Aorta (tissue), 5 donors: Measurements from ENCODE around the gene ADGRF1. TPM values are rescaled to one million over a fixed set of nuclear protein-coding genes. Genes with fewer than 3 reads are reported as not detected.
A peak's percentile ranks its signal among the peaks of the same experiment; 100 is the strongest.

Experiments used
- ATAC-seq: fragments of 200-7000 bp; cut with Tn5 transposase; one replicate; pipeline ENCODE4 v1.9.1; 2022; ENCODE audit warnings: moderate library complexity; ENCODE audit not compliant: low FRiP score
- DNase-seq, 2 donors: peaks; one replicate each; pipeline ENCODE4 v3.0.0-alpha.2; 2020
- H3K27ac ChIP-seq, 2 donors: one replicate each; pipeline ENCODE4 v1.5.1; 2013; ENCODE audit warnings: low read length in 2 of 2, mild to moderate bottlenecking in 2 of 2, moderate library complexity in 2 of 2, control low read depth in 1 of 2, inconsistent platforms in 1 of 2, low read depth in 1 of 2
- H3K27me3 ChIP-seq, 2 donors: one replicate each; pipeline ENCODE4 v1.6.1; 2013; ENCODE audit warnings: control low read depth in 1 of 2, low read length in 1 of 2, mild to moderate bottlenecking in 1 of 2, moderate library complexity in 1 of 2; ENCODE audit not compliant: insufficient read depth in 2 of 2, control insufficient read depth in 1 of 2
- H3K36me3 ChIP-seq, 2 donors: one replicate each; pipeline ENCODE4 v1.6.1; 2013; ENCODE audit warnings: control low read depth in 1 of 2, low read length in 1 of 2, mild to moderate bottlenecking in 1 of 2; ENCODE audit not compliant: insufficient read depth in 2 of 2, control insufficient read depth in 1 of 2
- H3K4me1 ChIP-seq, 2 donors: one replicate each; pipeline ENCODE4 v1.6.1; 2013; ENCODE audit warnings: low read length in 2 of 2, control low read depth in 1 of 2, mild to moderate bottlenecking in 1 of 2, moderate library complexity in 1 of 2; ENCODE audit not compliant: insufficient read depth in 2 of 2, control insufficient read depth in 1 of 2
- H3K4me3 ChIP-seq, 2 donors: one replicate each; pipeline ENCODE4 v1.5.1; 2013; ENCODE audit warnings: low read length in 2 of 2, control low read depth in 1 of 2, mild to moderate bottlenecking in 1 of 2
- H3K9me3 ChIP-seq: one replicate; pipeline ENCODE4 v1.6.1; 2013; ENCODE audit warnings: mild to moderate bottlenecking, low read length; ENCODE audit not compliant: control insufficient read depth
- WGBS, 2 donors: extraction: QIAGEN DNeasy Blood & Tissue Kit; methylation state at CpG; one replicate each; pipeline ENCODE4 v1.1.7; 2013; 5-methylcytosine and 5-hydroxymethylcytosine counted together
- intact Hi-C, 2 donors: fragments of 100-400 bp; cut with DNase I; formaldehyde crosslinking; loops; one replicate each; pipeline versions ENCODE4 v1.14.2 to v1.15.0; 2022
- polyA plus RNA-seq, 2 donors: library from polyadenylated mRNA; stranded (reverse); fragments of 200-250 nt; gene quantifications; one replicate each; pipeline ENCODE4 v1.2.3, GENCODE V29; 2013
- total RNA-seq, 2 donors: library from RNA; stranded (reverse); fragmentation: NEBNext Ultra II Directional; extraction: Animal tissue kit (Norgen Biotek cat#: 25700); gene quantifications; one replicate each; pipeline ENCODE4 v1.2.1, GENCODE V29; 2021
- donor health status: healthy with polysubstance abuse.
- donor health status: Bipolar disorder and iron deficiency.
- donor health status: DM: no; HTN: no; CAD: no.
- donor health status: DM: no; HTN: no; CAD: no.
- donor health status: DM: yes; HTN: yes; CAD: no.

ADGRF1 gene
- total and polyA plus RNA-seq, 4 donors = not detected

- DNase-seq = no peak
- intact Hi-C loops = no loop called here
- WGBS, 2 donors = 89 to 95% methylated on average over 2 of the region's 2 CpGs
- no peak for ATAC-seq
- H3K4me1 ChIP-seq = no peaks in the 10 kb centered on the region
- no peaks in the 10 kb centered on the region for H3K9me3 ChIP-seq
- no peaks in the 10 kb centered on the region for H3K27me3 ChIP-seq
- H3K4me3 ChIP-seq = no peak overlapping the region
- no peaks in the 10 kb centered on the region for H3K36me3 ChIP-seq
- H3K27ac ChIP-seq = no peak overlapping the region
Observed at GRCh38 chr6:47069156-47069555, 27.0 kb upstream of the ADGRF1 start.

- Histone ChIP-seq H3K36me3 (no peaks in the 10 kb centered on the region), H3K9me3 (peaks cover 2% of the 10 kb centered on the region), H3K4me3 (no peak overlapping the region), H3K4me1 (no peaks in the 10 kb centered on the region), H3K27ac (no peak overlapping the region), H3K27me3 (no peaks in the 10 kb centered on the region)
- DNase-seq = no peak
- intact Hi-C loops = no loop called here
- no peak for ATAC-seq
- WGBS, 2 donors = 84 to 85% methylated on average over 1 of the region's 1 CpG
Observed at GRCh38 chr6:47066418-47066817, 24.3 kb upstream of the ADGRF1 start.

DNA sequence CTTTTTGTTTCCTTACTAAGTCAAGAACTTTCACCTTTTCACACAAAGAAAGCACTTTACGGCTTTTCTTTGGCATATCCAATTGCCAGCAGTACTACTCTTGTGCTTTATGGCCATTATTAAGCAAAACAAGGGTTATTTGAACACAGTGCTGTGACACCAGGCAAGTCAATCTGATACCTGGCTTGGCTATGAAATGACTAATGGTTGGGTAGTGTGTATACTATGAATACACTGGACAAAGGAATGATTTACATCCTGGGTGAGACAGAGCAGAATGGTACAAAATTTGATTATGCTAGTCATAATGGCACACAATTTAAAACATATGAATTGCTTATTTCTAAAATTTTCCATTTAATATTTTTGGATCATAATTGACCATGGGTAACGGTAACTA lies 22.1 kb upstream of the ADGRF1 start:
- H3K4me3 ChIP-seq = no peak overlapping the region
- H3K27me3 ChIP-seq = no peaks in the 10 kb centered on the region
- no peaks in the 10 kb centered on the region for H3K4me1 ChIP-seq
- H3K9me3 ChIP-seq = peaks cover 2% of the 10 kb centered on the region
- DNase-seq (no peak), ATAC-seq (no peak)
- WGBS, 2 donors = 65 to 69% methylated on average over 2 of the region's 2 CpGs
- no peak overlapping the region for H3K27ac ChIP-seq
- no peaks in the 10 kb centered on the region for H3K36me3 ChIP-seq
- intact Hi-C loops = no loop called here

GRCh38 chr6:47062346-47062745 lies 20.2 kb upstream of the ADGRF1 start:
- H3K4me3 ChIP-seq = no peak overlapping the region
- DNase-seq (no peak), ATAC-seq (no peak)
- no peak overlapping the region for H3K27ac ChIP-seq
- H3K4me1 ChIP-seq = no peaks in the 10 kb centered on the region
- H3K27me3 ChIP-seq = no peaks in the 10 kb centered on the region
- H3K36me3 ChIP-seq = no peaks in the 10 kb centered on the region
- WGBS, 2 donors = 78% methylated on average over 5 of the region's 5 CpGs
- intact Hi-C loops = no loop called here
- H3K9me3 ChIP-seq = peaks cover 2% of the 10 kb centered on the region

GRCh38 chr6:47061309-47062300 lies 19.5 kb upstream of the ADGRF1 start:
- 64 to 71% methylated on average over 5 of the region's 5 CpGs for WGBS, 2 donors
- H3K36me3 ChIP-seq = no peaks in the 10 kb centered on the region
- H3K4me1 ChIP-seq = no peaks in the 10 kb centered on the region
- H3K4me3 ChIP-seq = no peak overlapping the region
- H3K27me3 ChIP-seq = no peaks in the 10 kb centered on the region
- peaks cover 2% of the 10 kb centered on the region for H3K9me3 ChIP-seq
- intact Hi-C loops = no loop called here
- ATAC-seq (no peak), DNase-seq (peak in 1 of 2 donors; percentile 59)
- H3K27ac ChIP-seq = no peak overlapping the region

GRCh38 chr6:47059216-47059885 lies 17.2 kb upstream of the ADGRF1 start:
- Histone ChIP-seq H3K36me3 (no peaks in the 10 kb centered on the region), H3K4me1 (no peaks in the 10 kb centered on the region), H3K27ac (no peak overlapping the region), H3K9me3 (peaks cover 2% of the 10 kb centered on the region), H3K27me3 (no peaks in the 10 kb centered on the region), H3K4me3 (no peak overlapping the region)
- no peak for ATAC-seq
- 78 to 85% methylated on average over 5 of the region's 5 CpGs for WGBS, 2 donors
- intact Hi-C loops = no loop called here
- no peak for DNase-seq

DNA sequence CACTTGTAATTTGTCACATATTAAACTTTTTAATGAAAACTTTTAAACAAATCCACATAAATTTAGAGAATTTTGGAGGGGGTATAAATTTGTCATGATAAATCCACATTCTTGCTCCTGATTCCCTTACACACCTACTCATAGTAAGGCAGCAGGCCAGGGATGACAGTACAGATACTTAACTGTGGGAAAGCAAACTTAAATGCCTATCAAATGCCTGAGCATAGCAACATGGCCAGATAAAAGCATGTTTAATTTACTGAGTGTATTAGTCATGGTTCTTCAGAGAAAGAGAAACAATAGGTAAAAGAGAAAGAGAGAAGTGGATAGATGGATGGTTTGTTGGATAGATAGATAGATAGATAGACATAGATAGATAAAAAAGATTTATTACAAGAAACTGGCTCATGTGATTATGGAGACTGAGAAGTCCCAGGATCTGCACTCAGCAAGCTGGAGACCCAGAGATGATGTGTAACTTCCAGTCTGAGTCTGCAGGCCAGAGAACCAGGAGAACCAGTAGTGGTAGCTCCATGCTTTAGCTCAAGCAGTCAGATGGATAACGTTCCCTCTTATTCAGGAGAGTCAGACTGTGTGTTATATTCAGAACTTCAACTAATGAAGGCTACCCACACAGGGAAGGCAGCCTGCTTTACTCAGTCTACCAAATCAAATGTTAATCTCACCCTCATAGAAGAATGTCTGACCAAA lies 15.9 kb upstream of the ADGRF1 start:
- intact Hi-C loops = no loop called here
- Histone ChIP-seq H3K4me3 (no peak overlapping the region), H3K27ac (no peak overlapping the region), H3K27me3 (no peaks in the 10 kb centered on the region), H3K9me3 (peaks cover under 1% of the 10 kb centered on the region), H3K36me3 (no peaks in the 10 kb centered on the region), H3K4me1 (no peaks in the 10 kb centered on the region)
- no peak for ATAC-seq
- DNase-seq = no peak
- 73 to 84% methylated on average over 1 of the region's 1 CpG for WGBS, 2 donors

- H3K36me3 ChIP-seq = no peaks in the 10 kb centered on the region
- intact Hi-C loops = no loop called here
- ATAC-seq (no peak), DNase-seq (no peak)
- H3K27me3 ChIP-seq = no peaks in the 10 kb centered on the region
- no peak overlapping the region for H3K27ac ChIP-seq
- no peaks in the 10 kb centered on the region for H3K9me3 ChIP-seq
- H3K4me3 ChIP-seq = no peak overlapping the region
- no peaks in the 10 kb centered on the region for H3K4me1 ChIP-seq
- 96 to 98% methylated on average over 2 of the region's 2 CpGs for WGBS, 2 donors
Observed at GRCh38 chr6:47056832-47057231, 14.7 kb upstream of the ADGRF1 start.
